IPS-20b (cell line): ENCODE measurements around the gene AGMO.

Experiments used
- H3K27ac ChIP-seq: one replicate; pipeline ENCODE4 v1.5.1; 2013; ENCODE audit warnings: low read length
- H3K27me3 ChIP-seq: 2 replicates; pipeline ENCODE4 v1.6.1; 2013; ENCODE audit warnings: mild to moderate bottlenecking, low read length, inconsistent platforms; ENCODE audit not compliant: insufficient read depth
- H3K36me3 ChIP-seq: 2 replicates; pipeline ENCODE4 v1.6.1; 2013; ENCODE audit warnings: low read depth, mild to moderate bottlenecking, inconsistent platforms, low read length, moderate library complexity; ENCODE audit not compliant: insufficient read depth
- H3K4me1 ChIP-seq: 2 replicates; pipeline ENCODE4 v1.6.1; 2013; ENCODE audit warnings: mild to moderate bottlenecking, control low read depth, inconsistent platforms, low read length, moderate library complexity; ENCODE audit not compliant: insufficient read depth
- H3K4me3 ChIP-seq: 2 replicates; pipeline ENCODE4 v1.5.1; 2013; ENCODE audit warnings: mild to moderate bottlenecking, low read length, inconsistent platforms
- H3K9ac ChIP-seq: 2 replicates; pipeline ENCODE4 v1.6.1; 2013; ENCODE audit warnings: low read depth, mild to moderate bottlenecking, inconsistent platforms, low read length, moderate library complexity
- H3K9me3 ChIP-seq: 2 replicates; pipeline ENCODE4 v1.6.1; 2013; ENCODE audit warnings: mild to moderate bottlenecking, low read depth, low read length, inconsistent platforms; ENCODE audit not compliant: insufficient read depth

Gene AGMO

GRCh38 chr7:15330943-15331342 lies 230.9 kb downstream of the AGMO start:
- Histone ChIP-seq H3K9me3 (no peaks in the 10 kb centered on the region), H3K9ac (no peak overlapping the region), H3K36me3 (no peaks in the 10 kb centered on the region), H3K27me3 (no peaks in the 10 kb centered on the region), H3K4me1 (peaks cover 23% of the 10 kb centered on the region), H3K27ac (no peak overlapping the region), H3K4me3 (no peak overlapping the region)

- no peak overlapping the region for H3K27ac ChIP-seq
- H3K4me3 ChIP-seq, result no peak overlapping the region
- H3K9ac ChIP-seq, result no peak overlapping the region
- H3K36me3 ChIP-seq, result no peaks in the 10 kb centered on the region
- H3K4me1 ChIP-seq, result peaks cover 4% of the 10 kb centered on the region; the same call in 1 of the 2 replicates
- no peaks in the 10 kb centered on the region for H3K27me3 ChIP-seq
- no peaks in the 10 kb centered on the region for H3K9me3 ChIP-seq
Measured at GRCh38 chr7:15327001-15327400, 234.8 kb downstream of the AGMO start.

- no peak overlapping the region for H3K9ac ChIP-seq
- H3K4me3 ChIP-seq, result no peak overlapping the region
- no peaks in the 10 kb centered on the region for H3K36me3 ChIP-seq
- no peaks in the 10 kb centered on the region for H3K9me3 ChIP-seq
- H3K27me3 ChIP-seq, result no peaks in the 10 kb centered on the region
- H3K27ac ChIP-seq, result no peak overlapping the region
- peaks cover 4% of the 10 kb centered on the region; the same call in 1 of the 2 replicates for H3K4me1 ChIP-seq
Measured at GRCh38 chr7:15326044-15326644, 235.7 kb downstream of the AGMO start.

GRCh38 chr7:15323550-15323949 lies 238.3 kb downstream of the AGMO start:
- Histone ChIP-seq H3K9me3 (no peaks in the 10 kb centered on the region), H3K9ac (no peak overlapping the region), H3K4me1 (no peaks in the 10 kb centered on the region), H3K27ac (no peak overlapping the region), H3K36me3 (no peaks in the 10 kb centered on the region), H3K27me3 (no peaks in the 10 kb centered on the region), H3K4me3 (no peak overlapping the region)

GRCh38 chr7:15317215-15317614 lies 244.6 kb downstream of the AGMO start:
- Histone ChIP-seq H3K27me3 (no peaks in the 10 kb centered on the region), H3K36me3 (no peaks in the 10 kb centered on the region), H3K9ac (no peak overlapping the region), H3K9me3 (no peaks in the 10 kb centered on the region), H3K4me3 (no peak overlapping the region), H3K27ac (no peak overlapping the region), H3K4me1 (no peaks in the 10 kb centered on the region)

- no peak overlapping the region for H3K9ac ChIP-seq
- H3K27ac ChIP-seq, result no peak overlapping the region
- H3K36me3 ChIP-seq, result no peaks in the 10 kb centered on the region
- H3K9me3 ChIP-seq, result no peaks in the 10 kb centered on the region
- H3K27me3 ChIP-seq, result no peaks in the 10 kb centered on the region
- no peak overlapping the region for H3K4me3 ChIP-seq
- H3K4me1 ChIP-seq, result no peaks in the 10 kb centered on the region
Measured at GRCh38 chr7:15315678-15316077, 246.1 kb downstream of the AGMO start.

- no peaks in the 10 kb centered on the region for H3K36me3 ChIP-seq
- no peaks in the 10 kb centered on the region for H3K4me1 ChIP-seq
- H3K27ac ChIP-seq, result no peak overlapping the region
- no peak overlapping the region for H3K4me3 ChIP-seq
- H3K9me3 ChIP-seq, result no peaks in the 10 kb centered on the region
- no peaks in the 10 kb centered on the region for H3K27me3 ChIP-seq
- H3K9ac ChIP-seq, result no peak overlapping the region
Measured at GRCh38 chr7:15314922-15315321, 246.9 kb downstream of the AGMO start.

GRCh38 chr7:15313361-15313760 lies 248.5 kb downstream of the AGMO start:
- no peak overlapping the region for H3K9ac ChIP-seq
- no peak overlapping the region for H3K4me3 ChIP-seq
- no peaks in the 10 kb centered on the region for H3K9me3 ChIP-seq
- H3K27me3 ChIP-seq, result no peaks in the 10 kb centered on the region
- no peaks in the 10 kb centered on the region for H3K36me3 ChIP-seq
- no peaks in the 10 kb centered on the region for H3K4me1 ChIP-seq
- H3K27ac ChIP-seq, result no peak overlapping the region

GRCh38 chr7:15309872-15310271 lies 251.9 kb downstream of the AGMO start:
- Histone ChIP-seq H3K4me1 (no peaks in the 10 kb centered on the region), H3K36me3 (no peaks in the 10 kb centered on the region), H3K27ac (no peak overlapping the region), H3K9ac (no peak overlapping the region), H3K4me3 (no peak overlapping the region), H3K9me3 (no peaks in the 10 kb centered on the region), H3K27me3 (no peaks in the 10 kb centered on the region)

- no peak overlapping the region for H3K27ac ChIP-seq
- no peaks in the 10 kb centered on the region for H3K9me3 ChIP-seq
- H3K27me3 ChIP-seq, result no peaks in the 10 kb centered on the region
- H3K36me3 ChIP-seq, result no peaks in the 10 kb centered on the region
- no peak overlapping the region for H3K9ac ChIP-seq
- H3K4me1 ChIP-seq, result no peaks in the 10 kb centered on the region
- H3K4me3 ChIP-seq, result no peak overlapping the region
Measured at GRCh38 chr7:15308821-15309220, 253.0 kb downstream of the AGMO start.

- H3K9ac ChIP-seq, result no peak overlapping the region
- no peak overlapping the region for H3K27ac ChIP-seq
- H3K4me3 ChIP-seq, result no peak overlapping the region
- H3K27me3 ChIP-seq, result no peaks in the 10 kb centered on the region
- no peaks in the 10 kb centered on the region for H3K9me3 ChIP-seq
- no peaks in the 10 kb centered on the region for H3K36me3 ChIP-seq
- no peaks in the 10 kb centered on the region for H3K4me1 ChIP-seq
Measured at GRCh38 chr7:15306296-15306695, 255.5 kb downstream of the AGMO start.

GRCh38 chr7:15305002-15305600 lies 256.7 kb downstream of the AGMO start:
- H3K4me1 ChIP-seq, result no peaks in the 10 kb centered on the region
- no peak overlapping the region for H3K9ac ChIP-seq
- no peak overlapping the region for H3K27ac ChIP-seq
- H3K36me3 ChIP-seq, result no peaks in the 10 kb centered on the region
- H3K27me3 ChIP-seq, result no peaks in the 10 kb centered on the region
- no peaks in the 10 kb centered on the region for H3K9me3 ChIP-seq
- H3K4me3 ChIP-seq, result no peak overlapping the region
